HUES48 (cell line): ENCODE data around the gene RBM19.
A peak's percentile ranks its signal among the peaks of the same experiment; 100 is the strongest.

ENCODE experiments used
- H3K27ac ChIP-seq: one replicate; pipeline ENCODE4 v1.7.0; 2013; ENCODE audit warnings: low read depth, low read length, inconsistent platforms
- H3K27me3 ChIP-seq: 2 replicates; pipeline ENCODE4 v1.6.1; 2013; ENCODE audit warnings: mild to moderate bottlenecking, low read length; ENCODE audit not compliant: control insufficient read depth, insufficient read depth
- H3K36me3 ChIP-seq: 2 replicates; pipeline ENCODE4 v1.6.1; 2013; ENCODE audit warnings: low read length; ENCODE audit not compliant: control insufficient read depth, insufficient read depth
- H3K4me1 ChIP-seq: 2 replicates; pipeline ENCODE4 v1.6.1; 2013; ENCODE audit warnings: mild to moderate bottlenecking, low read length; ENCODE audit not compliant: control insufficient read depth, insufficient read depth
- H3K4me3 ChIP-seq: 2 replicates; pipeline ENCODE4 v1.5.1; 2013; ENCODE audit warnings: mild to moderate bottlenecking, low read depth, low read length
- H3K9ac ChIP-seq: 2 replicates; pipeline ENCODE4 v1.6.1; 2013; ENCODE audit warnings: mild to moderate bottlenecking, low read depth, low read length, moderate library complexity
- H3K9me3 ChIP-seq: 2 replicates; pipeline ENCODE4 v1.6.1; 2013; ENCODE audit warnings: low read length; ENCODE audit not compliant: control insufficient read depth, insufficient read depth

The RBM19 gene

GRCh38 chr12:113772505-113773030, 193.6 kb downstream of the RBM19 start:
- Histone ChIP-seq H3K9me3 (no peaks in the 10 kb centered on the region), H3K9ac (no peak overlapping the region), H3K36me3 (no peaks in the 10 kb centered on the region), H3K27ac (no peak overlapping the region), H3K4me1 (no peaks in the 10 kb centered on the region), H3K27me3 (no peaks in the 10 kb centered on the region), H3K4me3 (no peak overlapping the region)

DNA sequence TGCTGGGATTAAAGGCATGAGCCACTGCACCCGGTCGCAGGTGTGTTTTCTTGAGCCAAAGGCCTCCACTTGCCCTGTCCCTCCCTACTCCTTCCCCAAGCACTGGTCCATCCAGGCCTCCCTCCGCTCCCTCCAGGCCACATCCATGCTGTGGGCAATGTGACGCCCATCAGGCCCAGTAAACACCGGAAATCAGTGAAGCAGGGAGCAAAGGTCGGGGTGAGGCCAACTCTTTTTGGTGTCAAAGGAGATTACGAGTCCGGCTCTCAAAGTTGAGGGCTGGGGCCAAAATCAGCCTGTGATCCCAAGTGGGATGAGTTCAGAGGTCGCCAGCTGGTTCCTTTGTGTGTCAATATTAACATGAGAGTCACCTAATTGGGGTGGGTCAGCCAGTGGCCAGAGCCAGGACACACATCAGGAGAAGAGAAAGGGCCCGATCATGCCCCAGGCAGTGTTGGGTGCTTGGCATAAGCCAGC, 195.7 kb downstream of the RBM19 start:
- no peak overlapping the region for H3K27ac ChIP-seq

GRCh38 chr12:113769305-113769704, 196.8 kb downstream of the RBM19 start:
- Histone ChIP-seq H3K4me1 (0 out of 2 replicates have a peak, but pooled peaks cover 4% of the 10 kb centered on the region), H3K27ac (no peak overlapping the region), H3K9me3 (no peaks in the 10 kb centered on the region)

More for the DNA sequence above, 195.7 kb downstream of the RBM19 start:
- H3K9me3 ChIP-seq: no peaks in the 10 kb centered on the region
- peaks cover 2% of the 10 kb centered on the region for H3K27me3 ChIP-seq
- 0 out of 2 replicates have a peak, but pooled peaks cover 4% of the 10 kb centered on the region for H3K4me1 ChIP-seq
- no peak overlapping the region for H3K4me3 ChIP-seq
- H3K36me3 ChIP-seq: no peaks in the 10 kb centered on the region
- no peak overlapping the region for H3K9ac ChIP-seq

DNA sequence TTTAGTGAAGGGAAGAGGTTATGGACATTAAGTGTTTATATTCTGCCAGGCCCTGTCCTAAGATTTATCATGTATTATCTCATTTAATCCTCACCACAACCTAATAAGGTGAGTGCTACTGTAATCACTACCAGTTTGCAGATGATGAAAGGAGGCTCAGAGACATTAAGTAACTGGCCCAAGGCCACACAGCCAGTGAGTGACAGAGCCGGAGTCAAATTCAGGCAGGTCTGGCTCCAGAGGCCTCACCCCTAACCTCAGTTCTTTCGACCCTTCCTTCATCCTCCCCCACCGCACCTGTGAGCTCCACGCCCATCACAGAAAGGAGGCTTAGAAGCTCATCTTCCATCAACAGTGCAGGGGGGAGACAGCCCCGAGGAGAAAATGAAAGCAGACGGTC, 197.3 kb downstream of the RBM19 start:
- H3K9me3 ChIP-seq: no peaks in the 10 kb centered on the region
- H3K27me3 ChIP-seq: peaks cover 5% of the 10 kb centered on the region
- no peak overlapping the region for H3K4me3 ChIP-seq
- H3K36me3 ChIP-seq: no peaks in the 10 kb centered on the region
- H3K9ac ChIP-seq: no peak overlapping the region
- no peak overlapping the region for H3K27ac ChIP-seq
- 0 out of 2 replicates have a peak, but pooled peaks cover 4% of the 10 kb centered on the region for H3K4me1 ChIP-seq

More at GRCh38 chr12:113769305-113769704, 196.8 kb downstream of the RBM19 start:
- Histone ChIP-seq H3K36me3 (no peaks in the 10 kb centered on the region), H3K27me3 (peaks cover 5% of the 10 kb centered on the region), H3K4me3 (no peak overlapping the region), H3K9ac (no peak overlapping the region)

DNA sequence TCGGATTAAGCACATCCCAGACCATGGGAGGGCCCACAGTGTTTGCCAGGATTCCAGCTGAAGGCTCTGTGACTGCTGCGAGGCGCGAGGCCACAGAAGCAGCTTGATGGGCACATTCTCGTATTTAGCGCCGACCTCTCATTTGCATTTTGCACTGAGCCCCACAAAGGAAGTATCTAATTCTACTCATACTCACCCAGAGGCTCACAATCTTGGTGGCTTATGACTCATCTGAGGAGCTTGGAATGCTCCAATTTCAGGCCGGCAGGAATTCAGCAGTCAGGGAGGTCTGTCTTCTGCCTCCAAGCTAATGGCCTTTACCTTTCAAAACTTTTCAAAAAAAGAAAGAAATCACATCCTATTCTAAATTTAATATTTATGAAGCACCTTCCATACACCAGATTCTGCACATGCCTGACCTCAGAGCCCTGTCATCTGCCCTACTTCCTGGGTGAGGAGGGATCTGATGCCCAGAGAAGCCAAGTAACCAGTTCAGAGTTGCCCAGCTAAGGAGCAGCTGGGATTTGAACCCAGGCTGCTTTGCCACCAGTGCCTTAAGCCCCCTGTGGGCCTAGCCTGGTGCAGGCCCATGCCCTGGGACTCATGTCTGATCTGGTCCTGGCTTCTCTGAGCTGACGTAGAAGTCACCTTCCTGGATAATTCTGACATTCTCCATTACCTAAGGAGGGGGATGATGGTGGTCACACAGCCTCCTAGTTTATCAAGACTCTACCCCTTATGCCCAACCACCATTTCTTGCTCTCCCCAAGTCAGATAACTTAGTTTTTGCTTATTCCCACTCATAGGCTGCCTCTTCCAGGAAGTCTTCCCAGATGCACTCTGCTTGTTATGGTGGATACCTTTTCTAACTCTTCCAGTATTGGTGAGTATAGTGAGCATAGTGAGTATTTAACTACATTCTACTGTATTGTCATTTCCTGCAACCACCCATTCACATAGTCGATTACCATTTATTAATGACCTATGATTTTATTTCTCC, 198.9 kb downstream of the RBM19 start:
- Histone ChIP-seq H3K4me3 (no peak overlapping the region), H3K27ac (peak overlapping the region; percentile 60), H3K9me3 (no peaks in the 10 kb centered on the region), H3K27me3 (peaks cover 5% of the 10 kb centered on the region), H3K9ac (no peak overlapping the region), H3K36me3 (no peaks in the 10 kb centered on the region), H3K4me1 (0 out of 2 replicates have a peak, but pooled peaks cover 8% of the 10 kb centered on the region)
